Neutrophil (primary cell): ENCODE results near the gene PRPS2.

ENCODE experiments used
- H3K27ac ChIP-seq: fragments of 200-600 bp; sonication (generic); 2 replicates; pipeline ENCODE4 v1.5.1; 2016; ENCODE audit warnings: mild to moderate bottlenecking, moderate library complexity
- H3K27me3 ChIP-seq: fragments of 200-600 bp; sonication (generic); 2 replicates; pipeline ENCODE4 v1.6.0; 2016; ENCODE audit warnings: mild to moderate bottlenecking
- H3K36me3 ChIP-seq: fragments of 200-600 bp; sonication (generic); 2 replicates; pipeline ENCODE4 v1.5.1; 2017
- H3K4me1 ChIP-seq, 2 experiments: fragments of 200-600 bp in 1 of 2; sonication (generic) in 1 of 2; 1 replicate in 1 of 2; 2 replicates in 1 of 2; pipeline versions ENCODE4 v1.5.1 to v1.6.1; 2013 to 2016; ENCODE audit warnings: low read depth in 1 of 2, low read length in 1 of 2, mild to moderate bottlenecking in 1 of 2, moderate library complexity in 1 of 2; ENCODE audit not compliant: control insufficient read depth in 1 of 2, insufficient read depth in 1 of 2
- H3K4me3 ChIP-seq, 2 experiments: fragments of 200-600 bp in 1 of 2; sonication (generic) in 1 of 2; 1 replicate in 1 of 2; 2 replicates in 1 of 2; pipeline ENCODE4 v1.5.1; 2013 to 2016; ENCODE audit warnings: low read depth in 1 of 2, low read length in 1 of 2, mild to moderate bottlenecking in 1 of 2, moderate library complexity in 1 of 2
- H3K9me3 ChIP-seq: fragments of 200-600 bp; sonication (generic); 2 replicates; pipeline ENCODE4 v1.5.1; 2016
- CTCF ChIP-seq: fragments of 200-600 bp; sonication (generic); IDR thresholded peaks from 2 replicates; pipeline ENCODE4 v1.5.1; 2016; ENCODE audit warnings: antibody characterized with exemption

Gene PRPS2

GRCh38 chrX:12758291-12758690 lies 32.9 kb upstream of the PRPS2 start:
- no peaks in the 10 kb centered on the region for H3K36me3 ChIP-seq
- TF ChIP-seq CTCF = no peak
- H3K4me3 ChIP-seq = no peak overlapping the region
- no peak overlapping the region for H3K27ac ChIP-seq
- H3K9me3 ChIP-seq = no peaks in the 10 kb centered on the region
- no peaks in the 10 kb centered on the region for H3K4me1 ChIP-seq
- H3K27me3 ChIP-seq = no peaks in the 10 kb centered on the region

GRCh38 chrX:12767856-12768255 lies 23.4 kb upstream of the PRPS2 start:
- no peaks in the 10 kb centered on the region for H3K36me3 ChIP-seq
- no peak for TF ChIP-seq CTCF
- H3K4me3 ChIP-seq = no peak overlapping the region
- H3K27me3 ChIP-seq = peaks cover 10% of the 10 kb centered on the region
- H3K9me3 ChIP-seq = no peaks in the 10 kb centered on the region
- no peaks in the 10 kb centered on the region for H3K4me1 ChIP-seq
- H3K27ac ChIP-seq = no peak overlapping the region

GRCh38 chrX:12768491-12768890 lies 22.7 kb upstream of the PRPS2 start:
- H3K9me3 ChIP-seq = no peaks in the 10 kb centered on the region
- TF ChIP-seq CTCF = no peak
- no peaks in the 10 kb centered on the region for H3K4me1 ChIP-seq
- no peaks in the 10 kb centered on the region for H3K36me3 ChIP-seq
- no peak overlapping the region for H3K27ac ChIP-seq
- peaks cover 10% of the 10 kb centered on the region for H3K27me3 ChIP-seq
- H3K4me3 ChIP-seq = no peak overlapping the region

GRCh38 chrX:12770440-12770839 lies 20.8 kb upstream of the PRPS2 start:
- Histone ChIP-seq H3K4me1 (no peaks in the 10 kb centered on the region), H3K4me3 (no peak overlapping the region), H3K36me3 (no peaks in the 10 kb centered on the region), H3K9me3 (no peaks in the 10 kb centered on the region), H3K27ac (no peak overlapping the region), H3K27me3 (peaks cover 10% of the 10 kb centered on the region)
- peak; percentile 18 for TF ChIP-seq CTCF

- TF ChIP-seq CTCF = peak; percentile 57
- no peak overlapping the region for H3K4me3 ChIP-seq
- no peak overlapping the region for H3K27ac ChIP-seq
- H3K27me3 ChIP-seq = peaks cover 10% of the 10 kb centered on the region
- no peaks in the 10 kb centered on the region for H3K36me3 ChIP-seq
- H3K4me1 ChIP-seq = no peaks in the 10 kb centered on the region
- no peaks in the 10 kb centered on the region for H3K9me3 ChIP-seq
Measured at GRCh38 chrX:12771445-12772069, 19.7 kb upstream of the PRPS2 start.
